Activated gamma-delta T cell (primary cell): ENCODE data around the gene P2RX6.

Experiments
- DNase-seq: peaks from one replicate; lab custom pipeline; 2025; lab: John Stamatoyannopoulos, UW

P2RX6 gene

GRCh38 chr22:21074102-21074715, 59.2 kb downstream of the P2RX6 start:
- no peak for DNase-seq

GRCh38 chr22:21075516-21076138, 60.7 kb downstream of the P2RX6 start:
- DNase-seq, result no peak

GRCh38 chr22:21076912-21077625, 62.1 kb downstream of the P2RX6 start:
- no peak for DNase-seq
